A549 (cell line): ENCODE measurements around the gene VARS2.

Source experiments
- CEBPB ChIP-seq, 2 experiments: fragments of >200 bp in 1 of 2; sonication (Bioruptor Twin) in 1 of 2; formaldehyde crosslinking in 1 of 2; IDR thresholded peaks; 2 replicates each; pipeline ENCODE4 v1.6.1; 2012 to 2016
- CTCF ChIP-seq: fragments of >200 bp; sonication (Bioruptor Twin); formaldehyde crosslinking; IDR thresholded peaks from 3 replicates; pipeline ENCODE4 v1.5.1; 2016
- EP300 ChIP-seq, 2 experiments: fragments of >200 bp; sonication (Bioruptor Twin); formaldehyde crosslinking; IDR thresholded peaks; 2 replicates in 1 of 2; 3 replicates in 1 of 2; pipeline ENCODE4 v1.6.1; 2016 to 2017
- JUN ChIP-seq, 2 experiments: fragments of >200 bp; sonication (Bioruptor Twin); formaldehyde crosslinking; IDR thresholded peaks; 2 replicates in 1 of 2; 3 replicates in 1 of 2; pipeline ENCODE4 v1.6.1; 2016 to 2017
- POLR2A ChIP-seq: IDR thresholded peaks from 2 replicates; pipeline ENCODE4 v1.6.1; 2012; ENCODE audit warnings: mild to moderate bottlenecking, low read length
- TP53 ChIP-seq: fragments of 250-450 bp; sonication (Bioruptor Pico); IDR thresholded peaks from 2 replicates; pipeline ENCODE4 v1.5.0; 2021; ENCODE audit warnings: mild to moderate bottlenecking, moderate library complexity

- TF ChIP-seq TP53 (CRISPR knock-in tag) (no peak), JUN (IDR thresholded peaks at IDR 0.05) (no peak), EP300 (IDR thresholded peaks at IDR 0.05) (no peak), POLR2A (no peak), CTCF (no peak), CEBPB (IDR thresholded peaks at IDR 0.05) (no peak)
Measured at GRCh38 chr6:30902709-30903108, 11.3 kb upstream of the VARS2 start.
